Liver (tissue), 3 donors: ENCODE results near the gene TREH.

Source experiments
- CTCF ChIP-seq: fragments of 150-350 bp; IDR thresholded peaks from 2 replicates; pipeline ENCODE4 v1.5.1; 2017; ENCODE audit warnings: improper control_type of control experiment, low read depth, low read length; ENCODE audit not compliant: missing input control
- EGR1 ChIP-seq, 2 donors: IDR thresholded peaks; 2 replicates each; pipeline ENCODE4 v1.6.1; 2016 to 2018; ENCODE audit warnings: antibody characterized with exemption in 2 of 2, low read depth in 2 of 2
- JUND ChIP-seq, 2 donors: IDR thresholded peaks; 2 replicates each; pipeline ENCODE4 v1.6.1; 2016; ENCODE audit warnings: antibody characterized with exemption in 2 of 2
- MAX ChIP-seq: IDR thresholded peaks from 2 replicates; pipeline ENCODE4 v1.6.1; 2016; ENCODE audit warnings: antibody characterized with exemption
- RAD21 ChIP-seq, 2 donors: IDR thresholded peaks; 2 replicates each; pipeline ENCODE4 v1.6.1; 2016; ENCODE audit warnings: antibody characterized with exemption in 2 of 2, mild to moderate bottlenecking in 2 of 2
- TAF1 ChIP-seq: conservative IDR thresholded peaks from 2 replicates; pipeline ENCODE4 v1.6.1; 2016; ENCODE audit warnings: antibody characterized with exemption, mild to moderate bottlenecking
- YY1 ChIP-seq: IDR thresholded peaks from 2 replicates; pipeline ENCODE4 v1.6.1; 2016; ENCODE audit warnings: antibody characterized with exemption, mild to moderate bottlenecking
- ZBTB33 ChIP-seq: IDR thresholded peaks from 2 replicates; pipeline ENCODE4 v1.6.1; 2016; ENCODE audit warnings: antibody characterized with exemption
- donor health status: healthy.
- donor health status: healthy.

- TF ChIP-seq CTCF (no peak), MAX (no peak), ZBTB33 (no peak), EGR1 (IDR thresholded peaks at IDR 0.05; ENCODE audit: low read depth in 2 of 2) (no peak), RAD21 (IDR thresholded peaks at IDR 0.05) (no peak), JUND (IDR thresholded peaks at IDR 0.05) (no peak), YY1 (no peak), TAF1 (no peak)
These were observed 61.1 kb downstream of the TREH start for GRCh38 chr11:118618115-118618990.
